GM12801 (cell line): ENCODE measurements around the gene ABTB2.

ENCODE experiments used
- CTCF ChIP-seq: IDR thresholded peaks from one replicate; pipeline ENCODE4 v1.5.1; 2011; ENCODE audit warnings: control low read depth; ENCODE audit not compliant: insufficient read length; ENCODE audit errors: extremely low read depth

Gene ABTB2

GRCh38 chr11:34276352-34276864 lies 81.4 kb downstream of the ABTB2 start:
- TF ChIP-seq CTCF = no peak

GRCh38 chr11:34275486-34275885 lies 82.3 kb downstream of the ABTB2 start:
- no peak for TF ChIP-seq CTCF

GRCh38 chr11:34274712-34275398 lies 83.0 kb downstream of the ABTB2 start:
- TF ChIP-seq CTCF = no peak

GRCh38 chr11:34273099-34273498 lies 84.7 kb downstream of the ABTB2 start:
- no peak for TF ChIP-seq CTCF

GRCh38 chr11:34271727-34272126 lies 86.1 kb downstream of the ABTB2 start:
- TF ChIP-seq CTCF = no peak

- TF ChIP-seq CTCF = no peak
Measured at GRCh38 chr11:34270711-34271110, 87.1 kb downstream of the ABTB2 start.

GRCh38 chr11:34269694-34270245 lies 88.0 kb downstream of the ABTB2 start:
- no peak for TF ChIP-seq CTCF
